IgD-negative memory B cell (primary cell): ENCODE data around the gene PLK1. TPM values are rescaled to one million over a fixed set of nuclear protein-coding genes. Genes with fewer than 3 reads are reported as not detected.
A peak's percentile ranks its signal among the peaks of the same experiment; 100 is the strongest.
"Not testable (repeated sequence)": the region's sequence is repeated elsewhere in the genome, so short reads cannot be mapped to it uniquely, and the experiment has no call there.

Experiments used
- H3K27ac Mint-ChIP-seq, 3 donors: one replicate each; pipeline ENCODE4 v1.8.0; 2020 to 2022; ENCODE audit warnings: mild to moderate bottlenecking in 3 of 3, mixed read lengths in 3 of 3, moderate library complexity in 1 of 3
- H3K27me3 Mint-ChIP-seq: one replicate; pipeline ENCODE4 v1.8.0; 2021; ENCODE audit warnings: mixed read lengths
- H3K36me3 Mint-ChIP-seq: one replicate; pipeline ENCODE4 v1.8.0; 2020; ENCODE audit warnings: mild to moderate bottlenecking, mixed read lengths
- H3K4me1 Mint-ChIP-seq, 3 donors: one replicate each; pipeline ENCODE4 v1.8.0; 2020 to 2022; ENCODE audit warnings: mixed read lengths in 3 of 3, mild to moderate bottlenecking in 1 of 3
- H3K4me3 Mint-ChIP-seq, 4 donors: one replicate each; pipeline ENCODE4 v1.8.0; 2020 to 2022; ENCODE audit warnings: mild to moderate bottlenecking in 4 of 4, mixed read lengths in 4 of 4, moderate library complexity in 3 of 4
- H3K9me3 Mint-ChIP-seq, 3 donors: one replicate each; pipeline ENCODE4 v1.8.0; 2020 to 2021; ENCODE audit warnings: mixed read lengths in 3 of 3, mild to moderate bottlenecking in 1 of 3
- polyA plus RNA-seq: library from polyadenylated mRNA; unstranded; fragments of 300-500 nt; fragmentation: Illumina TruSeq; gene quantifications from one replicate; pipeline ENCODE4 v1.2.3, GENCODE V29; 2021

PLK1 gene
- polyA plus RNA-seq, 1 donor from 2014 or later = 0.53 TPM

GRCh38 chr16:23711785-23712184 lies 33.1 kb downstream of the PLK1 start:
- peaks cover 44% of the 10 kb centered on the region for H3K27me3 Mint-ChIP-seq
- H3K36me3 Mint-ChIP-seq = peaks cover 1% of the 10 kb centered on the region
- no peak overlapping the region for H3K4me3 Mint-ChIP-seq
- no peak overlapping the region for H3K27ac Mint-ChIP-seq
- H3K4me1 Mint-ChIP-seq = peaks cover 0 to 2% (median 0%) of the 10 kb centered on the region in 3 donors
- peaks cover 2 to 15% (median 15%) of the 10 kb centered on the region in 3 donors for H3K9me3 Mint-ChIP-seq

GRCh38 chr16:23712976-23713375 lies 34.3 kb downstream of the PLK1 start, which contains the start of gene ERN2:
TSS of gene ERN2 (minus strand) at chr16:23713222. CDS start at chr16:23713187, 35 bp downstream.
- H3K36me3 Mint-ChIP-seq = no peaks in the 10 kb centered on the region
- no peaks in the 10 kb centered on the region for H3K4me1 Mint-ChIP-seq
- H3K4me3 Mint-ChIP-seq = no peak within 1 kb of the TSS
- no peak within 1 kb of the TSS for H3K27ac Mint-ChIP-seq
- H3K9me3 Mint-ChIP-seq = peaks cover 2 to 15% (median 15%) of the 10 kb centered on the region in 3 donors
- H3K27me3 Mint-ChIP-seq = peaks cover 53% of the 10 kb centered on the region

GRCh38 chr16:23716484-23716883 lies 37.8 kb downstream of the PLK1 start:
- peaks cover 42% of the 10 kb centered on the region for H3K27me3 Mint-ChIP-seq
- H3K9me3 Mint-ChIP-seq = peaks cover 0 to 3% (median 1%) of the 10 kb centered on the region in 3 donors
- H3K36me3 Mint-ChIP-seq = no peaks in the 10 kb centered on the region
- H3K27ac Mint-ChIP-seq = no peak overlapping the region
- no peaks in the 10 kb centered on the region for H3K4me1 Mint-ChIP-seq
- no peak overlapping the region for H3K4me3 Mint-ChIP-seq

- not testable (repeated sequence) for H3K4me1 Mint-ChIP-seq, H3K27ac Mint-ChIP-seq, H3K36me3 Mint-ChIP-seq, H3K4me3 Mint-ChIP-seq
- peaks cover 6 to 17% (median 7%) of the 10 kb centered on the region in 3 donors for H3K9me3 Mint-ChIP-seq
- peaks cover 11% of the 10 kb centered on the region for H3K27me3 Mint-ChIP-seq
Observed at GRCh38 chr16:23722613-23723240, 44.0 kb downstream of the PLK1 start.

GRCh38 chr16:23724096-23724784 lies 45.6 kb downstream of the PLK1 start:
- Mint-ChIP-seq H3K4me3 (no peak overlapping the region), H3K27ac (no peak overlapping the region), H3K27me3 (peaks cover 12% of the 10 kb centered on the region), H3K9me3 (peaks cover 6 to 17% (median 7%) of the 10 kb centered on the region in 3 donors), H3K4me1 (peaks cover 3 to 4% (median 3%) of the 10 kb centered on the region in 3 donors), H3K36me3 (peaks cover 1% of the 10 kb centered on the region)

GRCh38 chr16:23724785-23725131 lies 46.1 kb downstream of the PLK1 start:
- H3K27ac Mint-ChIP-seq = no peak overlapping the region
- peaks cover 1% of the 10 kb centered on the region for H3K36me3 Mint-ChIP-seq
- H3K4me3 Mint-ChIP-seq = no peak overlapping the region
- H3K9me3 Mint-ChIP-seq = peaks cover 6 to 17% (median 7%) of the 10 kb centered on the region in 3 donors
- H3K27me3 Mint-ChIP-seq = peaks cover 15% of the 10 kb centered on the region
- H3K4me1 Mint-ChIP-seq = peaks cover 3 to 4% (median 3%) of the 10 kb centered on the region in 3 donors

GRCh38 chr16:23726710-23727109 lies 48.0 kb downstream of the PLK1 start:
- no peak overlapping the region for H3K27ac Mint-ChIP-seq
- peaks cover 6 to 14% (median 7%) of the 10 kb centered on the region in 3 donors for H3K9me3 Mint-ChIP-seq
- H3K4me3 Mint-ChIP-seq = no peak overlapping the region
- peaks cover 19% of the 10 kb centered on the region for H3K27me3 Mint-ChIP-seq
- H3K4me1 Mint-ChIP-seq = peaks cover 3 to 4% (median 3%) of the 10 kb centered on the region in 3 donors
- H3K36me3 Mint-ChIP-seq = peaks cover 1% of the 10 kb centered on the region

- H3K36me3 Mint-ChIP-seq = no peaks in the 10 kb centered on the region
- no peak overlapping the region for H3K27ac Mint-ChIP-seq
- peaks cover 3% of the 10 kb centered on the region in 3 donors for H3K9me3 Mint-ChIP-seq
- H3K4me3 Mint-ChIP-seq = peak overlapping the region in 1 of 4 donors; percentile 57
- H3K27me3 Mint-ChIP-seq = peaks cover 19% of the 10 kb centered on the region
- H3K4me1 Mint-ChIP-seq = peaks cover 3 to 4% (median 3%) of the 10 kb centered on the region in 3 donors
Observed at GRCh38 chr16:23728112-23728477, 49.4 kb downstream of the PLK1 start.

- Mint-ChIP-seq H3K27me3 (peaks cover 16% of the 10 kb centered on the region), H3K4me3 (no peak overlapping the region), H3K36me3 (no peaks in the 10 kb centered on the region), H3K4me1 (peaks cover 3 to 5% (median 4%) of the 10 kb centered on the region in 3 donors), H3K27ac (no peak overlapping the region), H3K9me3 (no peaks in the 10 kb centered on the region)
Observed at GRCh38 chr16:23729503-23730424, 51.1 kb downstream of the PLK1 start.

- Mint-ChIP-seq H3K27ac (peak overlapping the region in 1 of 3 donors; percentile 18), H3K4me1 (peaks cover 3 to 7% (median 6%) of the 10 kb centered on the region in 3 donors), H3K36me3 (no peaks in the 10 kb centered on the region), H3K27me3 (peaks cover 12% of the 10 kb centered on the region), H3K4me3 (no peak overlapping the region), H3K9me3 (no peaks in the 10 kb centered on the region)
Observed at GRCh38 chr16:23734176-23734893, 55.6 kb downstream of the PLK1 start.

- H3K27ac Mint-ChIP-seq, H3K4me3 Mint-ChIP-seq, H3K27me3 Mint-ChIP-seq, H3K9me3 Mint-ChIP-seq, H3K36me3 Mint-ChIP-seq, H3K4me1 Mint-ChIP-seq: not testable (repeated sequence)
Observed at GRCh38 chr16:23737423-23738028, 58.8 kb downstream of the PLK1 start.

GRCh38 chr16:23739516-23739915 lies 60.8 kb downstream of the PLK1 start:
- H3K9me3 Mint-ChIP-seq = no peaks in the 10 kb centered on the region
- no peaks in the 10 kb centered on the region for H3K36me3 Mint-ChIP-seq
- no peak overlapping the region for H3K27ac Mint-ChIP-seq
- peaks cover 8% of the 10 kb centered on the region for H3K27me3 Mint-ChIP-seq
- H3K4me3 Mint-ChIP-seq = no peak overlapping the region
- peaks cover 4 to 7% (median 6%) of the 10 kb centered on the region in 3 donors for H3K4me1 Mint-ChIP-seq
